ENCODE measurements around the gene PYROXD2. TPM values are rescaled to one million over a fixed set of nuclear protein-coding genes. Genes with fewer than 3 reads are reported as not detected.
"Not testable (repeated sequence)": the region's sequence is repeated elsewhere in the genome, so short reads cannot be mapped to it uniquely, and the experiment has no call there.

The PYROXD2 gene
- total RNA-seq, 2 experiments from 2014 or later: 4.1 to 4.4 TPM

- no peaks in the 10 kb centered on the region for H3K36me3 Mint-ChIP-seq (ENCODE audit: low read depth)
- ChIA-PET POLR2A (no interaction called here), CTCF (no interaction called here)
- H3K9me3 Mint-ChIP-seq (ENCODE audit: low read depth): peaks cover 2% of the 10 kb centered on the region
- H3K4me3 Mint-ChIP-seq: no peak overlapping the region
- H3K4me1 Mint-ChIP-seq: no peaks in the 10 kb centered on the region
- intact Hi-C loops (cut with DNase I, micrococcal nuclease): no loop called here
- DNase-seq (no peak), ATAC-seq (no peak)
- H3K27me3 Mint-ChIP-seq: peaks cover 41% of the 10 kb centered on the region
- H3K27ac Mint-ChIP-seq: no peak overlapping the region
Measured at GRCh38 chr10:98353170-98353569, 61.8 kb downstream of the PYROXD2 start.

- Mint-ChIP-seq H3K27me3 (peaks cover 43% of the 10 kb centered on the region), H3K27ac (no peak overlapping the region), H3K36me3 (ENCODE audit: low read depth) (no peaks in the 10 kb centered on the region), H3K4me3 (no peak overlapping the region), H3K4me1 (no peaks in the 10 kb centered on the region), H3K9me3 (ENCODE audit: low read depth) (peaks cover 7% of the 10 kb centered on the region)
- CTCF ChIA-PET: no interaction called here
- DNase-seq (no peak), ATAC-seq (no peak)
- POLR2A ChIA-PET: no interaction called here
- intact Hi-C loops (cut with DNase I, micrococcal nuclease): no loop called here
Measured at GRCh38 chr10:98351831-98352402, 63.1 kb downstream of the PYROXD2 start.

- DNase-seq (no peak), ATAC-seq (peak; percentile 16)
- intact Hi-C loops (cut with DNase I, micrococcal nuclease): no loop called here
- Mint-ChIP-seq H3K36me3 (ENCODE audit: low read depth) (no peaks in the 10 kb centered on the region), H3K4me1 (no peaks in the 10 kb centered on the region), H3K27me3 (peaks cover 42% of the 10 kb centered on the region), H3K4me3 (no peak overlapping the region), H3K27ac (no peak overlapping the region), H3K9me3 (ENCODE audit: low read depth) (peaks cover 11% of the 10 kb centered on the region)
- ChIA-PET CTCF (interaction anchor here (0.6 kb wide), 1 partner anchor 19 kb away, joined by 3 read pairs; no protein-coding TSS in a partner anchor), POLR2A (no interaction called here)
Measured at GRCh38 chr10:98349508-98349922, 65.5 kb downstream of the PYROXD2 start.

GRCh38 chr10:98346847-98347246 is 68.1 kb downstream of the PYROXD2 start:
- POLR2A ChIA-PET: interaction anchor here (0.7 kb wide), 1 partner anchor 41 kb away, joined by 3 read pairs; no protein-coding TSS in a partner anchor
- CTCF ChIA-PET: no interaction called here
- Mint-ChIP-seq H3K9me3 (ENCODE audit: low read depth) (peaks cover 11% of the 10 kb centered on the region), H3K27ac (no peak overlapping the region), H3K36me3 (ENCODE audit: low read depth) (no peaks in the 10 kb centered on the region), H3K4me1 (no peaks in the 10 kb centered on the region), H3K27me3 (peaks cover 39% of the 10 kb centered on the region), H3K4me3 (no peak overlapping the region)
- DNase-seq (no peak), ATAC-seq (no peak)
- intact Hi-C loops (cut with DNase I, micrococcal nuclease): no loop called here

- ChIA-PET CTCF (no interaction called here), POLR2A (no interaction called here)
- no peak for ATAC-seq
- H3K9me3 Mint-ChIP-seq (ENCODE audit: low read depth): peaks cover 11% of the 10 kb centered on the region
- no peaks in the 10 kb centered on the region for H3K36me3 Mint-ChIP-seq (ENCODE audit: low read depth)
- H3K27ac Mint-ChIP-seq: no peak overlapping the region
- peaks cover 26% of the 10 kb centered on the region for H3K27me3 Mint-ChIP-seq
- no peaks in the 10 kb centered on the region for H3K4me1 Mint-ChIP-seq
- no peak for DNase-seq
- H3K4me3 Mint-ChIP-seq: no peak overlapping the region
- intact Hi-C loops (cut with DNase I, micrococcal nuclease): no loop called here
Measured at GRCh38 chr10:98344589-98345038, 70.4 kb downstream of the PYROXD2 start.

GRCh38 chr10:98341701-98342100 is 73.3 kb downstream of the PYROXD2 start:
- H3K27ac Mint-ChIP-seq: not testable (repeated sequence)

GRCh38 chr10:98340940-98341310 is 74.1 kb downstream of the PYROXD2 start:
- DNase-seq (no peak), ATAC-seq (no peak)
- H3K27me3 Mint-ChIP-seq: peaks cover 17% of the 10 kb centered on the region
- POLR2A ChIA-PET: interaction anchor here (0.6 to 0.7 kb wide), 2 partner anchors 37 to 82 kb away, joined by 6 read pairs; no protein-coding TSS in a partner anchor
- no peaks in the 10 kb centered on the region for H3K9me3 Mint-ChIP-seq (ENCODE audit: low read depth)
- H3K4me1 Mint-ChIP-seq: no peaks in the 10 kb centered on the region
- no peak overlapping the region for H3K27ac Mint-ChIP-seq
- intact Hi-C loops (cut with DNase I, micrococcal nuclease): no loop called here
- no peak overlapping the region for H3K4me3 Mint-ChIP-seq
- no peaks in the 10 kb centered on the region for H3K36me3 Mint-ChIP-seq (ENCODE audit: low read depth)
- CTCF ChIA-PET: no interaction called here

More at GRCh38 chr10:98341701-98342100, 73.3 kb downstream of the PYROXD2 start:
- H3K4me3 Mint-ChIP-seq; H3K9me3 Mint-ChIP-seq (ENCODE audit: low read depth); ATAC-seq; H3K4me1 Mint-ChIP-seq; intact Hi-C loops (cut with DNase I, micrococcal nuclease); DNase-seq; POLR2A ChIA-PET; H3K36me3 Mint-ChIP-seq (ENCODE audit: low read depth): not testable (repeated sequence)
- CTCF ChIA-PET: interaction anchor here (0.8 kb wide), 1 partner anchor 13 kb away, joined by 4 read pairs; no protein-coding TSS in a partner anchor
- H3K27me3 Mint-ChIP-seq: peaks cover 17% of the 10 kb centered on the region

GRCh38 chr10:98340261-98340939 is 74.6 kb downstream of the PYROXD2 start:
- H3K4me3 Mint-ChIP-seq: no peak overlapping the region

GRCh38 chr10:98339799-98340198 is 75.2 kb downstream of the PYROXD2 start:
- ATAC-seq (no peak), DNase-seq (no peak)
- ChIA-PET CTCF (no interaction called here), POLR2A (no interaction called here)
- Mint-ChIP-seq H3K27me3 (peaks cover 17% of the 10 kb centered on the region), H3K4me3 (no peak overlapping the region), H3K9me3 (ENCODE audit: low read depth) (no peaks in the 10 kb centered on the region), H3K27ac (no peak overlapping the region), H3K36me3 (ENCODE audit: low read depth) (no peaks in the 10 kb centered on the region), H3K4me1 (no peaks in the 10 kb centered on the region)
- intact Hi-C loops (cut with DNase I, micrococcal nuclease): no loop called here

More at GRCh38 chr10:98340261-98340939, 74.6 kb downstream of the PYROXD2 start:
- peaks cover 17% of the 10 kb centered on the region for H3K27me3 Mint-ChIP-seq
- no peak overlapping the region for H3K27ac Mint-ChIP-seq
- no peaks in the 10 kb centered on the region for H3K36me3 Mint-ChIP-seq (ENCODE audit: low read depth)
- ChIA-PET POLR2A (interaction anchor here (0.6 to 0.7 kb wide), 2 partner anchors 38 to 82 kb away, joined by 6 read pairs; no protein-coding TSS in a partner anchor), CTCF (no interaction called here)
- no peak for ATAC-seq
- intact Hi-C loops (cut with DNase I, micrococcal nuclease): no loop called here
- H3K4me1 Mint-ChIP-seq: no peaks in the 10 kb centered on the region
- DNase-seq: no peak
- no peaks in the 10 kb centered on the region for H3K9me3 Mint-ChIP-seq (ENCODE audit: low read depth)

GRCh38 chr10:98338896-98339295 is 76.1 kb downstream of the PYROXD2 start:
- Mint-ChIP-seq H3K9me3 (ENCODE audit: low read depth) (no peaks in the 10 kb centered on the region), H3K27ac (no peak overlapping the region), H3K4me3 (no peak overlapping the region), H3K36me3 (ENCODE audit: low read depth) (no peaks in the 10 kb centered on the region), H3K27me3 (peaks cover 12% of the 10 kb centered on the region), H3K4me1 (no peaks in the 10 kb centered on the region)
- DNase-seq (no peak), ATAC-seq (no peak)
- ChIA-PET CTCF (no interaction called here), POLR2A (no interaction called here)
- intact Hi-C loops (cut with DNase I, micrococcal nuclease): no loop called here

- Mint-ChIP-seq H3K27me3 (peaks cover 11% of the 10 kb centered on the region), H3K27ac (no peak overlapping the region), H3K4me1 (no peaks in the 10 kb centered on the region), H3K9me3 (ENCODE audit: low read depth) (no peaks in the 10 kb centered on the region), H3K4me3 (no peak overlapping the region), H3K36me3 (ENCODE audit: low read depth) (no peaks in the 10 kb centered on the region)
- DNase-seq (no peak), ATAC-seq (no peak)
- intact Hi-C loops (cut with DNase I, micrococcal nuclease): no loop called here
- ChIA-PET CTCF (interaction anchor here (0.7 kb wide), 1 partner anchor 315 kb away, joined by 3 read pairs; no protein-coding TSS in a partner anchor), POLR2A (no interaction called here)
Measured at GRCh38 chr10:98338318-98338717, 76.7 kb downstream of the PYROXD2 start.

GRCh38 chr10:98337484-98337883 is 77.5 kb downstream of the PYROXD2 start:
- intact Hi-C loops (cut with DNase I, micrococcal nuclease): no loop called here
- Mint-ChIP-seq H3K27ac (no peak overlapping the region), H3K4me1 (no peaks in the 10 kb centered on the region), H3K4me3 (no peak overlapping the region), H3K9me3 (ENCODE audit: low read depth) (no peaks in the 10 kb centered on the region), H3K27me3 (peaks cover 7% of the 10 kb centered on the region), H3K36me3 (ENCODE audit: low read depth) (no peaks in the 10 kb centered on the region)
- POLR2A ChIA-PET: no interaction called here
- no peak for ATAC-seq
- CTCF ChIA-PET: interaction anchor here (0.6 to 0.7 kb wide), 2 partner anchors 314 to 790 kb away, joined by 3 to 4 read pairs; no protein-coding TSS in a partner anchor
- DNase-seq: no peak
